RWPE2 (cell line): ENCODE data around the gene IFI30.

Experiments used
- ATAC-seq: fragments of 200-7000 bp; cut with Tn5 transposase; 3 replicates; pipeline ENCODE4 v1.9.1; 2021; ENCODE audit warnings: low read depth
- DNase-seq: peaks from one replicate; pipeline ENCODE4 v3.0.0-alpha.2; 2020; ENCODE audit warnings: low spot score
- H3K27ac ChIP-seq: fragments of 450-650 bp; 2 replicates; pipeline ENCODE4 v1.5.1; 2017; ENCODE audit warnings: mild to moderate bottlenecking; ENCODE audit not compliant: poor library complexity, severe bottlenecking
- H3K27me3 ChIP-seq: fragments of 250-450 bp; sonication (Bioruptor Pico); 2 replicates; pipeline ENCODE4 v1.5.1; 2021; ENCODE audit warnings: mild to moderate bottlenecking, moderate library complexity; ENCODE audit not compliant: insufficient read depth, poor library complexity, severe bottlenecking
- H3K36me3 ChIP-seq: fragments of 250-450 bp; sonication (Bioruptor Pico); 2 replicates; pipeline ENCODE4 v1.5.1; 2020; ENCODE audit warnings: low read depth, mild to moderate bottlenecking, moderate library complexity
- H3K4me1 ChIP-seq: fragments of 250-450 bp; sonication (Bioruptor Pico); 2 replicates; pipeline ENCODE4 v1.5.1; 2021; ENCODE audit warnings: mild to moderate bottlenecking, moderate library complexity; ENCODE audit not compliant: insufficient read depth, poor library complexity, severe bottlenecking
- H3K4me3 ChIP-seq: fragments of 250-450 bp; sonication (Bioruptor Pico); 2 replicates; pipeline ENCODE4 v1.5.1; 2021; ENCODE audit warnings: mild to moderate bottlenecking, moderate library complexity; ENCODE audit not compliant: severe bottlenecking
- H3K9me3 ChIP-seq: fragments of 250-450 bp; sonication (Bioruptor Pico); 2 replicates; pipeline ENCODE4 v1.5.1; 2021; ENCODE audit warnings: mild to moderate bottlenecking, moderate library complexity; ENCODE audit not compliant: severe bottlenecking
- CTCF ChIP-seq: fragments of 450-650 bp; IDR thresholded peaks from one replicate; pipeline ENCODE4 v1.5.1; 2017; ENCODE audit warnings: mild to moderate bottlenecking, moderate library complexity; ENCODE audit not compliant: poor library complexity, severe bottlenecking

The IFI30 gene

GRCh38 chr19:18137657-18138339 lies 35.8 kb upstream of the IFI30 start:
- no peak for TF ChIP-seq CTCF
- DNase-seq: no peak
- ATAC-seq: no peak
- no peak overlapping the region for H3K27ac ChIP-seq
- no peaks in the 10 kb centered on the region for H3K27me3 ChIP-seq
- no peak overlapping the region for H3K4me3 ChIP-seq
- no peaks in the 10 kb centered on the region for H3K9me3 ChIP-seq
- no peaks in the 10 kb centered on the region for H3K4me1 ChIP-seq
- peaks cover 25% of the 10 kb centered on the region for H3K36me3 ChIP-seq

GRCh38 chr19:18140473-18140872 lies 33.1 kb upstream of the IFI30 start:
- peaks cover 31% of the 10 kb centered on the region for H3K36me3 ChIP-seq
- H3K4me1 ChIP-seq: no peaks in the 10 kb centered on the region
- ATAC-seq (no peak), DNase-seq (no peak)
- H3K27me3 ChIP-seq: no peaks in the 10 kb centered on the region
- no peak overlapping the region for H3K27ac ChIP-seq
- H3K9me3 ChIP-seq: no peaks in the 10 kb centered on the region
- TF ChIP-seq CTCF: no peak
- no peak overlapping the region for H3K4me3 ChIP-seq

GRCh38 chr19:18141031-18141430 lies 32.6 kb upstream of the IFI30 start:
- Histone ChIP-seq H3K4me3 (no peak overlapping the region), H3K27me3 (no peaks in the 10 kb centered on the region), H3K36me3 (peaks cover 36% of the 10 kb centered on the region), H3K9me3 (no peaks in the 10 kb centered on the region), H3K27ac (no peak overlapping the region), H3K4me1 (no peaks in the 10 kb centered on the region)
- no peak for TF ChIP-seq CTCF
- no peak for DNase-seq
- ATAC-seq: no peak

- Histone ChIP-seq H3K4me3 (no peak overlapping the region), H3K36me3 (peaks cover 38% of the 10 kb centered on the region), H3K27me3 (no peaks in the 10 kb centered on the region), H3K9me3 (no peaks in the 10 kb centered on the region), H3K4me1 (no peaks in the 10 kb centered on the region), H3K27ac (no peak overlapping the region)
- ATAC-seq (no peak), DNase-seq (no peak)
- no peak for TF ChIP-seq CTCF
Observed at GRCh38 chr19:18143902-18144301, 29.7 kb upstream of the IFI30 start.

- peaks cover 38% of the 10 kb centered on the region for H3K36me3 ChIP-seq
- no peak for ATAC-seq
- no peak overlapping the region for H3K27ac ChIP-seq
- H3K9me3 ChIP-seq: no peaks in the 10 kb centered on the region
- no peaks in the 10 kb centered on the region for H3K4me1 ChIP-seq
- no peak for TF ChIP-seq CTCF
- H3K27me3 ChIP-seq: no peaks in the 10 kb centered on the region
- H3K4me3 ChIP-seq: no peak overlapping the region
- no peak for DNase-seq
Observed at GRCh38 chr19:18144361-18144760, 29.3 kb upstream of the IFI30 start.
